Natural killer cell treated with Interleukin-12 subunit alpha and Interleukin-12 subunit beta and Interleukin-15 and Interleukin-18, amount 100 ng/mL, for 72 hours (primary cell): Measurements from ENCODE around the gene SLC6A5. TPM values are rescaled to one million over a fixed set of nuclear protein-coding genes. Genes with fewer than 3 reads are reported as not detected.
A peak's percentile ranks its signal among the peaks of the same experiment; 100 is the strongest.

Experiments used
- ATAC-seq, 2 donors: fragments of 150-1000 bp; cut with Tn5 transposase in 1 of 2; sonication (Bioruptor Pico), chemical (Tn5 transposase) in 1 of 2; 2 replicates each; pipeline ENCODE4 v1.10.0; 2021
- DNase-seq: peaks from one replicate; pipeline ENCODE4 v3.0.0; 2022; ENCODE audit warnings: low spot score
- H3K27ac Mint-ChIP-seq, 2 donors: 1 replicate in 1 of 2; 2 replicates in 1 of 2; pipeline ENCODE4 v1.8.0; 2022; ENCODE audit warnings: mixed read lengths in 2 of 2, mild to moderate bottlenecking in 1 of 2, moderate library complexity in 1 of 2
- H3K27me3 Mint-ChIP-seq, 2 donors: 1 replicate in 1 of 2; 2 replicates in 1 of 2; pipeline ENCODE4 v1.8.0; 2022; ENCODE audit warnings: mixed read lengths in 2 of 2
- H3K36me3 Mint-ChIP-seq: one replicate; pipeline ENCODE4 v1.8.0; 2022; ENCODE audit warnings: mixed read lengths
- H3K4me1 Mint-ChIP-seq, 2 donors: 1 replicate in 1 of 2; 2 replicates in 1 of 2; pipeline ENCODE4 v1.8.0; 2022; ENCODE audit warnings: low read depth in 2 of 2, mixed read lengths in 2 of 2, mild to moderate bottlenecking in 1 of 2
- H3K4me3 Mint-ChIP-seq: one replicate; pipeline ENCODE4 v1.8.0; 2022; ENCODE audit warnings: mixed read lengths
- H3K9me3 Mint-ChIP-seq: 2 replicates; pipeline ENCODE4 v1.8.0; 2022; ENCODE audit warnings: mixed read lengths
- total RNA-seq, 2 donors: library from RNA; stranded (reverse); gene quantifications; one replicate each; pipeline ENCODE4 v1.2.3, GENCODE V29; 2022

Gene SLC6A5
- total RNA-seq, 2 donors from 2014 or later = not detected

DNA sequence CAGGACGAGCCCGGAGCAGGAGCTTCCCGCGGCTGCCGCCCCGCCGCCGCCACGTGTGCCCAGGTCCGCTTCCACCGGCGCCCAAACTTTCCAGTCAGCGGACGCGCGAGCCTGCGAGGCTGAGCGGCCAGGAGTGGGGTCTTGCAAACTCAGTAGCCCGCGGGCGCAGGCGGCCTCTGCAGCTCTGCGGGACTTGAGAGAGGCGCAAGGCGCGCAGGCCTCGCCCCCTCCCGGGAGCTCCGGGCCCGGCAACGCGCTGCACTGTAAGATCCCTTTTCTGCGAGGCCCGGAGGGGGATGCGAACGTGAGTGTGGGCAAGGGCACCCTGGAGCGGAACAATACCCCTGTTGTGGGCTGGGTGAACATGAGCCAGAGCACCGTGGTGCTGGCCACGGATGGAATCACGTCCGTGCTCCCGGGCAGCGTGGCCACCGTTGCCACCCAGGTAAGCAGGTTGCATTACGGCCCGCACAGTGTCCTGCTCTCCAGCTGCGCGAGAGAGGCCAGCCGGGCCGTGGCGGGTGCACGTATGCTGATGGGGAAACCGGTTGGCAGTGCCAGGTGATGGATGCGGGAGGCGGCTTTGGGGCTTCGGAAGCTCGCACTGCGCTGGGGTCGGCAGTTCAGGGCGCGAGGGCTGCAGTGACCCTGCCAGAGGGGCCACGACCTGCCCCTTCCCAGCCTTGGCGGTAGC, 2.0 kb downstream of the SLC6A5 start:
- Mint-ChIP-seq H3K27ac (no peak overlapping the region), H3K27me3 (peaks cover 73 to 75% of the 10 kb centered on the region in 2 donors), H3K4me1 (peaks cover 0 to 3% of the 10 kb centered on the region in 2 donors), H3K9me3 (no peaks in the 10 kb centered on the region), H3K4me3 (no peak overlapping the region), H3K36me3 (peaks cover 6% of the 10 kb centered on the region)
- ATAC-seq (no peak), DNase-seq (no peak)

GRCh38 chr11:20604295-20604803, 4.9 kb downstream of the SLC6A5 start:
- peaks cover 68 to 76% of the 10 kb centered on the region in 2 donors for H3K27me3 Mint-ChIP-seq
- no peaks in the 10 kb centered on the region for H3K4me1 Mint-ChIP-seq
- no peak overlapping the region for H3K27ac Mint-ChIP-seq
- no peak overlapping the region for H3K4me3 Mint-ChIP-seq
- no peaks in the 10 kb centered on the region for H3K9me3 Mint-ChIP-seq
- H3K36me3 Mint-ChIP-seq = peaks cover 6% of the 10 kb centered on the region
- DNase-seq = no peak
- no peak for ATAC-seq

DNA sequence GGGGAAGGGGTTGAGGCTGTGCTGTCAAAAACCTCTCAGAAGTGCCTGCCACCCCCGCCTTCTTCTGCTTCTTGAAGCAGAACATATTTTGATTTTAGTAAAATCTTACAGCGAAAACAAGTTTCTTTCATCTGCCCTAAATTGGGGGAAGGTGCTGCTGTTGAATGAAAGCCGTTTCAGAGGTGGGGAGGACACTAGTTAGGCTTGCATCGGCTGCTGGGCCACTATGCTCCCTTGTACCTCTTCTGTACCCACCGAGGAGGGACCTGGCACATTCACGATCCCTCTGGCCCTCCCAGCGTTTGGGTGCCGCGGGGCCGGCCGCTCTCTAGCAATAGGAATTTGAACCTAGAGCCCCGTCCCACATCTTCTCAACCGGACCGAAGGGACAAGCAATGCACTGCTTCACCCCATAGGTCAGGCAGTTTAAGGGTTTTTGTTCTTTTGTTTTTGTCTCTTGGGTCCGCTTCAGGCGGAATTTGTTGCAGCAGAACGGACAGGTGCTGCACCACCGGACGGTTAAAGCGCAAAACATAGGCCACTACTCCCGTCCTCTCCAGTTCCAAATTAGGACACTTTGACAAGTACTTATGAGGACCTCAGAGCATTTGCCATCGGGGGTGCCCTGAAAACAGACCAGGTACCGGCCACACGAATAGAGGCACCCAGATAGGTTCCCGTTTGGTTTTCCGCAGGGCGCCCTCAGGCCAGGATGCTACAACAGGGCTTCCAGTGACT, 5.6 kb downstream of the SLC6A5 start:
- DNase-seq (no peak), ATAC-seq (no peak)
- H3K4me3 Mint-ChIP-seq = no peak overlapping the region
- no peak overlapping the region for H3K27ac Mint-ChIP-seq
- peaks cover 63 to 75% of the 10 kb centered on the region in 2 donors for H3K27me3 Mint-ChIP-seq
- peaks cover 4% of the 10 kb centered on the region for H3K36me3 Mint-ChIP-seq
- H3K9me3 Mint-ChIP-seq = no peaks in the 10 kb centered on the region
- H3K4me1 Mint-ChIP-seq = peaks cover 1 to 4% of the 10 kb centered on the region in 2 donors

DNA sequence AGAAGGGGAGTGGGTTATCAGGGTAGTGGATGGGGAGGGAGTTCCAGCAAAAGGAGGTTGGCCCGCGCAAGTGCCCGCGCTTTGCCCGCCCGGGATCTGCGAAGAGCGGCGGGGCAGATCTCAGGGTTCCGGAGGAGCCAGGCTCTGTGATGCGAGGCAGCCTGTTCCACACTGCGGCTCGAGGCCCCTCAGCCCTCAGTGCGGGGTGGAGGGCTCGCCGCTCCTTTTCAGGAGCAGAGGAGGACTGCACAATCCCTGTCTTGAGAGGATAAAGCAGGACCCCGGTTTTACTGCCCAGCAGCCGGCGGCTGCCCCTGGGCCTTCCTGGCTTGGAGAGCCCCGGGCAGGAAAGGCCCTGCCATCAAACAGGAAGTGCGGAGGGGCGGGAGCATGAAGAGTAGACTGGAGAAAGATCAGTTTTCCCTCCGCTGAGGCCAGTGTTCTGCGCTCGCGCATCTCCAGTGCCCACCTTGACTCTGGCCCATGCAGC, 6.2 kb downstream of the SLC6A5 start:
- Mint-ChIP-seq H3K36me3 (no peaks in the 10 kb centered on the region), H3K4me1 (peaks cover 6 to 9% of the 10 kb centered on the region in 2 donors), H3K27ac (no peak overlapping the region), H3K4me3 (no peak overlapping the region), H3K27me3 (peaks cover 64 to 75% of the 10 kb centered on the region in 2 donors), H3K9me3 (no peaks in the 10 kb centered on the region)
- DNase-seq (no peak), ATAC-seq (no peak)

- no peaks in the 10 kb centered on the region for H3K36me3 Mint-ChIP-seq
- H3K27me3 Mint-ChIP-seq = peaks cover 52 to 66% of the 10 kb centered on the region in 2 donors
- no peaks in the 10 kb centered on the region for H3K9me3 Mint-ChIP-seq
- no peak overlapping the region for H3K27ac Mint-ChIP-seq
- H3K4me1 Mint-ChIP-seq = peaks cover 6 to 9% of the 10 kb centered on the region in 2 donors
- DNase-seq = no peak
- H3K4me3 Mint-ChIP-seq = no peak overlapping the region
- no peak for ATAC-seq
Measured at GRCh38 chr11:20608934-20609333, 9.5 kb downstream of the SLC6A5 start.

GRCh38 chr11:20609727-20610707, 10.6 kb downstream of the SLC6A5 start:
- Mint-ChIP-seq H3K36me3 (no peaks in the 10 kb centered on the region), H3K27ac (no peak overlapping the region), H3K4me1 (peaks cover 6 to 9% of the 10 kb centered on the region in 2 donors)

GRCh38 chr11:20610825-20611224, 11.4 kb downstream of the SLC6A5 start:
- no peaks in the 10 kb centered on the region for H3K9me3 Mint-ChIP-seq
- ATAC-seq (no peak), DNase-seq (no peak)
- H3K4me1 Mint-ChIP-seq = peaks cover 6 to 9% of the 10 kb centered on the region in 2 donors
- H3K27me3 Mint-ChIP-seq = peaks cover 47 to 71% of the 10 kb centered on the region in 2 donors
- H3K4me3 Mint-ChIP-seq = no peak overlapping the region
- H3K27ac Mint-ChIP-seq = no peak overlapping the region
- no peaks in the 10 kb centered on the region for H3K36me3 Mint-ChIP-seq

More at GRCh38 chr11:20609727-20610707, 10.6 kb downstream of the SLC6A5 start:
- no peaks in the 10 kb centered on the region for H3K9me3 Mint-ChIP-seq
- H3K27me3 Mint-ChIP-seq = peaks cover 53 to 73% of the 10 kb centered on the region in 2 donors
- no peak for DNase-seq
- peak; percentile 65 to 76 for ATAC-seq
- peak overlapping the region; percentile 19 for H3K4me3 Mint-ChIP-seq

GRCh38 chr11:20611445-20611844, 12.0 kb downstream of the SLC6A5 start:
- Mint-ChIP-seq H3K27me3 (peaks cover 41 to 66% of the 10 kb centered on the region in 2 donors), H3K27ac (no peak overlapping the region), H3K4me3 (no peak overlapping the region), H3K36me3 (no peaks in the 10 kb centered on the region), H3K9me3 (no peaks in the 10 kb centered on the region), H3K4me1 (peaks cover 6 to 9% of the 10 kb centered on the region in 2 donors)
- DNase-seq (no peak), ATAC-seq (no peak)

- H3K36me3 Mint-ChIP-seq = no peaks in the 10 kb centered on the region
- no peaks in the 10 kb centered on the region for H3K9me3 Mint-ChIP-seq
- ATAC-seq (peak in 1 of 2 donors; percentile 9), DNase-seq (no peak)
- H3K27me3 Mint-ChIP-seq = peaks cover 40 to 68% of the 10 kb centered on the region in 2 donors
- H3K4me3 Mint-ChIP-seq = no peak overlapping the region
- H3K4me1 Mint-ChIP-seq = peaks cover 6 to 9% of the 10 kb centered on the region in 2 donors
- H3K27ac Mint-ChIP-seq = no peak overlapping the region
Measured at GRCh38 chr11:20611892-20612291, 12.5 kb downstream of the SLC6A5 start.

- peaks cover 6 to 9% of the 10 kb centered on the region in 2 donors for H3K4me1 Mint-ChIP-seq
- DNase-seq (no peak), ATAC-seq (no peak)
- H3K27me3 Mint-ChIP-seq = peaks cover 35 to 65% of the 10 kb centered on the region in 2 donors
- no peak overlapping the region for H3K4me3 Mint-ChIP-seq
- H3K36me3 Mint-ChIP-seq = no peaks in the 10 kb centered on the region
- no peak overlapping the region for H3K27ac Mint-ChIP-seq
- H3K9me3 Mint-ChIP-seq = no peaks in the 10 kb centered on the region
Measured at GRCh38 chr11:20612416-20612815, 13.0 kb downstream of the SLC6A5 start.

GRCh38 chr11:20616920-20617319, 17.5 kb downstream of the SLC6A5 start:
- Mint-ChIP-seq H3K4me3 (no peak overlapping the region), H3K27ac (no peak overlapping the region), H3K4me1 (no peaks in the 10 kb centered on the region), H3K36me3 (no peaks in the 10 kb centered on the region), H3K9me3 (no peaks in the 10 kb centered on the region), H3K27me3 (peaks cover 12 to 27% of the 10 kb centered on the region in 2 donors)
- DNase-seq (no peak), ATAC-seq (no peak)

- DNase-seq (no peak), ATAC-seq (no peak)
- no peak overlapping the region for H3K4me3 Mint-ChIP-seq
- H3K36me3 Mint-ChIP-seq = no peaks in the 10 kb centered on the region
- no peaks in the 10 kb centered on the region for H3K9me3 Mint-ChIP-seq
- no peak overlapping the region for H3K27ac Mint-ChIP-seq
- H3K4me1 Mint-ChIP-seq = no peaks in the 10 kb centered on the region
- peaks cover 9 to 24% of the 10 kb centered on the region in 2 donors for H3K27me3 Mint-ChIP-seq
Measured at GRCh38 chr11:20617346-20618005, 18.1 kb downstream of the SLC6A5 start.

DNA sequence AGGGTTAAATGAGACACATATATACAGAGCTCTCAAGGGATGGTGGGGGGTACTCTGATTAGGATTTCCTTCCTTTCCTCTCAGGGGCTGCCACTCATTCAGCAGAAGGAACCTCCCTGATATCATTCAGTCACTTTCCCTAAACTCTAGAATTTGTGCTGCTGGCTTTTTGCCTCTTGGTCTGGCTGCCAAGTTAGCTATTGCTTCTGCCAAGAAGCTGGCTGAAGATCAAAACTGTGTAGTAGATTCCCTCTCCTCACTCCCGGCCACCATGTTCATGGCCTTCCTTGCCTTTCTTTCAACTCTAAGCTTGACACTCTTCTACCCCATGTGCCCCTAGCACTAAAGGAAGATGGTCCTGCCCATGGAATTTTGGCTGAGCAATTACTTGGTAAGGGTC, 18.7 kb downstream of the SLC6A5 start:
- Mint-ChIP-seq H3K4me1 (no peaks in the 10 kb centered on the region), H3K9me3 (no peaks in the 10 kb centered on the region), H3K4me3 (no peak overlapping the region), H3K27ac (no peak overlapping the region), H3K27me3 (peaks cover 6 to 24% of the 10 kb centered on the region in 2 donors), H3K36me3 (no peaks in the 10 kb centered on the region)
- no peak for DNase-seq
- no peak for ATAC-seq
